NCI-H146 (cell line): ENCODE measurements around the gene TCF12.

Source experiments
- DNase-seq: peaks from one replicate; lab custom pipeline; 2025; lab: John Stamatoyannopoulos, UW

Gene TCF12

DNA sequence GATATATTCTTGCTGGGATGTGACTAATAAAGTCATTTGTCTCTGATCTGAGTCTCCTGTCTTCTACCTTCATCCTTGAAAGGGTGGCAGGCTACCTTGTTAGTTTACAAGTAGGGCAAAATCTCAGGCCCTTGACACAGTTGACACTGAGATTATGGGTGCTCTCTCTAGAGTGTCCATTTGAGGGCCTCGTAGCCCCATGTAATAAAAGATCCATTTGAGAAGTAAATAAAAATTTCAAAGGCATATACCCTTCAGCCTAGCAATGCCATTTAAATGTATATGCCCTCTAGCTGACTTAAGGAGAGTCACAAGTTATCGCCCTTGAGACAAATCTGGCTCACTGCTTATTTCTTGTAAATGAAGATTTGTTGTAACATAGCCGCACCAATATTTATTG lies 98.6 kb downstream of the TCF12 start:
- no peak for DNase-seq

DNA sequence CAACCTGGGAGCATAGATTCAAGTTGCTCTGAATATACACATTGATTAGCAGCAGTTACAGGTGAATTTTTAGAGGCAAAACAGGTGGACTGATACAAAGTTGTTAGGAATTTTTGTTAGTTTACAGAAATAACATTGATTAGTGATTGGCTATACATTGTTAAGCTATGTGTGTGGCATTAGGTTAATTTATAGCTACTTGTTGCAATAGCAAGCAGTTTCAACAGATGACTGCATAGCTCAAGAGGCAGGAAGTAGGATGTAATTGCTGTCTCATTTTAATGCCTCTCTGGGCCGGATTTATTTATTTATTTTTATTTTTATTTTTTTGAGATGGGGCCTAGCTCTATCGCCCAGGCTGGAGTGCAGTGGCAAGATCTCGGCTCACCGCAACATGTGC lies 99.7 kb downstream of the TCF12 start:
- no peak for DNase-seq

DNA sequence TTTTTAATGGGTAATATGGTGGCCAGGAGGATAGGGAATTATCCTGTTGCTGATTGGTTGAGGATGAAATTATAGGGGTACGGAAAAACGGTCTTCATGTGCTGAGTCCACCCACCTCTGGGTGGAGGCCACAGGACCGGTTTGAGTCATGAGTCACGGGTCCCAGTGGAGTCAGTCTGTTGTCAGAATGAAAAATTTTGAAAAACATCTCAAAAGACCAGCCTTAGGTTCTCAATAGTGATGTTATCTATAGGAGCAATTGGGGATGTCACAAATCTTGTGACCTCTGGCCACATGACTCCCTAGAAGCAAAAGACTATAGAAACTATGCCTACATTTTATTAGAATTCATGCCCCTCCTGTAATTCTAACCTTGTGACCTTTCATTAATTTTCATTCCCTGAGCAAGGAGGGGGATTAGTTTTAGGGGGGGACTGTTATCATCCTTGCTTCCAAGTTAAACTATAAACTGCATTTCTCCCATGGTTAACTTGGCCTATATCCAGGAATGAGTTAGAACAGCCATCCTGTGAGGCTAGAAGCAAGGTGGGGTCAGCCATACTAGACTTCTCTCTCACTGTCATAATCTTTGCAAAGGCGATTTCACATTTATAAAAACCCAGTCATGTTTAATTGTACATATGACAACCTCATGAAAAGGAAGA lies 101.2 kb downstream of the TCF12 start:
- no peak for DNase-seq

GRCh38 chr15:57025264-57025926 lies 107.0 kb downstream of the TCF12 start:
- DNase-seq: no peak

GRCh38 chr15:57026016-57026592 lies 107.7 kb downstream of the TCF12 start:
- DNase-seq: peak; percentile 11

DNA sequence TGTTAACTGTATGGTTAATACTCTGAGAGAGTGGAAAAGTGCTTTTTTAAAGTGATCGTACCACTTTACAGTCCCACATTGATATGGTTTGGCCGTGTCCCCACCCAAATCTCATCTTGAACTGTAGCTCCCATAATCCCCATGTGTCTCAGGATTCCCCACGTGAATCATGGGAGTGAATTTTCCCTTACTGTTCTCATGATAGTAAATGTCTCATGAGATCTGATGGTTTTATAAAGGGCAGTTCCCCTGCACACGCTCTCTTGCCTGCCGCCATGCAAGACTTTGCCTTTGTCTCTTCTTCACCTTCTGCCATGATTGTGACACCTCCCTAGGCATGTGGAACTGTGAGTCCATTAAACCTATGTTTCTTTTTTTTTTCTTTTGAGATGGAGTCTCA lies 109.2 kb downstream of the TCF12 start:
- DNase-seq: no peak

- DNase-seq: no peak
Measured at GRCh38 chr15:57028176-57028575, 109.7 kb downstream of the TCF12 start.

GRCh38 chr15:57030011-57030410 lies 111.6 kb downstream of the TCF12 start:
- no peak for DNase-seq

- no peak for DNase-seq
Measured at GRCh38 chr15:57031082-57031481, 112.6 kb downstream of the TCF12 start.

GRCh38 chr15:57031605-57032004 lies 113.2 kb downstream of the TCF12 start:
- DNase-seq: no peak

- no peak for DNase-seq
Measured at GRCh38 chr15:57032338-57032737, 113.9 kb downstream of the TCF12 start.

DNA sequence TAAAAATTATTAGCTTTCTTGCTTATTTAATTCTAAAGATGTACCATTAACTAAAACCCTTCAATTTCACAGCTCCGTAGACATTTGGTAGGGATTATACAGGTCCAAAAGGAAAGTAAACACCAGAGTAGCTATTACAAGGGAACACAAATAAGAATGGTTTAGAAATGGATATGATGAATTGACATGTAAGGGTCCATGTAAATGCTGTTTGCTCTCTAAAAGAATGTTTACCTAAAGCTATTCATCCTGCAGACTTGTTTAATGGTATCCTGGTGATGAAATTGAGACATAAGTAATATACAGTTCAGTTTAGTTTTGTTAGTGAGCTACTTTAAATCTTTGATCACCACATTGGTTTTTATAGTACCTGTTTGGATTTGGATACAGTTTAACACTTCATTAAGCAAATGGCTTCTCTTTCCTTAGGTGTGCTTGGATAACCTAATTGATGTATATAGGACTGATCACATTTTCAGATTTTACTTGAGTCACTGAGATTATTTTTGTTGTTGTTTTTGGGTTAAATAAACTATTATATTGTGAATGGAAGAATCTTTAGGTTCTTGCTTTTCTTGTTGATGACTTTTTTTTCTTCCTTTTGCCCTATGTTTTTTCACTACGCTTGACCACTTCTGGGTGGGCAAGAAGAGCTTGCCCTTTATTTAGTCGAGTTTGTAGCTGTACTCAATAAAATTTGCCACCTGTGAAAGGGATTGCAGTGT lies 115.4 kb downstream of the TCF12 start:
- DNase-seq: peak; percentile 45

DNA sequence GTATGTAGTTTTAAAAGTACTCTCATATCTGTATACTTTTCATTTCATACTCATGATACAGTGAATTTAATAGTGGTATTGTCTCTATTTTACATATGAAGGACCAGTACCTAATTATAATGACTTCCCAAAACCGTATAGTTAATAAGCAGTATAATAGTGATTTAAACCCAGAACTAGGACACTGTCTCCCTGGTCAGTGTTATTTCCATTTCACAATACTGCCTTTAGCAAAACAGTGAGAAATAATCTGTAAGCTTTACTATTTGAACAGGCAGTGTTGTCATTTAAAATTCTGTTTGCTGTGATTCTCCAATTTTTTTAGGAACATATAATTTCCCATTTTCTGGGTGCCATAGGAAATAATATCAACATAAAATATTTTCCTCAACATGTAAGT lies 116.2 kb downstream of the TCF12 start:
- no peak for DNase-seq

GRCh38 chr15:57035664-57036063 lies 117.2 kb downstream of the TCF12 start:
- DNase-seq: peak; percentile 3

DNA sequence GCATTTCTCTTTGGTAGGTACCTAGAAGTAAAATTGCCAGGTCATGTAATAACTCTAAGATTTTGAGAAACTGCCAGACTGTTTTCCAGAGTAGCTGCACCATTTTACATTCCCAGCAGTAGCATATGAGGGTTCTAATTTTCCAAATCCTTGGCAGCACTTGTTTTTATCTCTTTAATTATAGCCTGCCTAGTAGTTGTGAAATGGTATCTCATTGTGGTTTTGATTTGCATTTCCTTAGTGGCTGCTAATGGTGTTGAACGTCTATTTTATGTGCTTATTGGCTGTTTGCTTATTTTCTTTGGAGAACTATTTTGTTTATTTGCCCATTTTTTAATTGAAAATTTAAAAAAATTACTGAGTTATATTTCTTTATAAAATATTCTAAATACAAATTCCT lies 117.9 kb downstream of the TCF12 start:
- DNase-seq: no peak

- DNase-seq: no peak
Measured at GRCh38 chr15:57037548-57037947, 119.1 kb downstream of the TCF12 start.

DNA sequence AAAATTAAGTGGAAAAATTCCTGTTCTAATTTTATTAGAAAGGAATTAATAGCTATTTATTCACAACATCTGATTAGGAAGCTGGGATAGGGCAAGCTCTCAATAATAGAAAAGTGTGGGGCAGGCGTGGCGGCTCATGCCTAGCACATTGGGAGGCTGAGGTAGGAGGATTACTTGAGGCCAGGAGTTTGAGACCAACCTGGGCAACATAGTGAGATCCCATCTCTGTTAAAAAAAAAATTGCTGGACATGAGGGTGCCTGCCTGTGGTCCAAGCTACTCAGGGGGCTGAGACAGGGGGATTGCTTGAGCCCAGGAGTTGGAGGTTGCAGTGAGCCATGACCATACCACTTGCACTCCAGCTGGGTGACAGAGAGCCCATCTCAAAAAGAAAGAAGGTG lies 119.6 kb downstream of the TCF12 start:
- no peak for DNase-seq

DNA sequence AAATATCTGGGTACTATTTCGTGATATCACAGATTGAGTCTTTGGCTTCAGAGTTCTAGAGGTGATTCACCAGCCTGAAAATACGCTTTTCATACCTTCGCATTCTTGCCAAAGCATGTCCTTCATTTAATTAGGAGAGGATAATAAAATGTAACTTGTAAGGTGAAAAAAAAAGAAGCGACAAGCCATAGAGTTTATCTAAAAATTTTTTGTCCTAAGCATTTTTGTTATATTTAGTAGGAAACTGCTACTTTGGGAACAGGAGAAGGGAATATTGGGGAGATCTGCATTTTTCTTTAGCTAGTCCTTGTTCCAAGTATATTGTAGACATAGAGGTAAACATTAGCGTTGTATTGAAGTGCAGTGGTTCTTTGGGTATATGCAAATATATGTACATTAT lies 120.1 kb downstream of the TCF12 start:
- no peak for DNase-seq

DNA sequence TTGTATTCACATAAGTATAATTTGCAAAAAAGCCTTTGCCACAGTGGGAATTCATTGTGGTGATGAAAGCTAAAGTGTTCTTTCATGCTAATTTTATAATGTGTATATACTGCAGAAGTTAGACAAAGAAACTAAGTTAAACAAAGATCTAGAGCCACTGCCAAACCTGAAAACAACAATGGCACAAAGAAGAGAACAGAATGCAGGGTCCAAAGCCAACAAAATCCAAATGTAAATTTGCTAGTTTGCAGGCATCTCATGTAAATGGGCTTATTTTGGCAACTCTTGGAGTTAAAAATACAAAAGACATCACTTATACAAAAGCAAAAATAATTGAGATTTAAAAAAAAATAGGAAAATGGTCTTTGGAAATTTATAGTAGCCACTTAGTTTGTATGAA lies 123.0 kb downstream of the TCF12 start:
- DNase-seq: no peak

DNA sequence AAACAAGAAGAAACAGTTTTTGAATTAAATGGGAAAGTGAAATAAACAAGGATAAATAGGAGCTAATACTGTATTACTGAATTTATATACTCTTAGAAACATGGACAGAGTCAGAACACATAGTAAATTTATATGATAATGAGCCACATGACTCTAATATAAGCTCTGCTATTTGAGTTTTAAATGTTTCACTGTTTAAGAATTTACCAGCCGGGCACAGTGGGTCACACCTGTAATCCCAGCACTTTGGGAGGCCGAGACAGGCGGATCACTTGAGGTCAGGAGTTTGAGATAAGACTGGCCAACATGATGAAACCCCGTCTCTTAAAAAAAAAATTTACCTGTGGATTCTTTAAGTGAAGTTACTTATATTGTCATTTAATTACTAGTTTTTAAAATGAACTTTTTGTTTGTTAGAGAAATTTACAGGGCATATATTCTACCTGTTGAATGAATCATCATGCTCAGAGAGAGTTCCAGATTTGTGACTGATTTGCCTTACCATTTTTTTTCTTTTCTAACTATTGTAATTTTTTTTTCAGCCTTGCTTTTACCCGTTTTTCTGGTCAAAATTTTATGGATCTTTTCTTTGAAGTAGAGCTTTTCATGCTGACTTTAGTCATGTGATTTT lies 125.7 kb downstream of the TCF12 start:
- no peak for DNase-seq

DNA sequence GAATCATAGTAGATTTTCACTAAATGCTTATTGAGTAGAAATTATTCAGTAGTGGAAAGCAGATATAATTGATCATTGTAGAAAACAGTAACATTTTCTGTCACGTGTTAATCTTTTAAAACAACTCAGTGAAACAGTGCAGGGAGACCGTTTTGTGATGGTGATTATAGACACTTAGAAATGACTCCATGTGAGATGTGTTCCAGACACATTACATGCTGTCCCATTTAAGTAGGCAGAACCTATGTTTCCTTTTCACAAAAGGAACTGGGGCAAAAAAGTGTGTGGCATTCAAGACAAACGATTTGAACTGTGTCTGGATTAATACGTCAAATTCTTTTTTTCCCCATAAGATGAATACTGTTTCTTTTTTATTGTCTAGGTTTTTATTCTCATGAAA lies 126.5 kb downstream of the TCF12 start:
- DNase-seq: no peak

DNA sequence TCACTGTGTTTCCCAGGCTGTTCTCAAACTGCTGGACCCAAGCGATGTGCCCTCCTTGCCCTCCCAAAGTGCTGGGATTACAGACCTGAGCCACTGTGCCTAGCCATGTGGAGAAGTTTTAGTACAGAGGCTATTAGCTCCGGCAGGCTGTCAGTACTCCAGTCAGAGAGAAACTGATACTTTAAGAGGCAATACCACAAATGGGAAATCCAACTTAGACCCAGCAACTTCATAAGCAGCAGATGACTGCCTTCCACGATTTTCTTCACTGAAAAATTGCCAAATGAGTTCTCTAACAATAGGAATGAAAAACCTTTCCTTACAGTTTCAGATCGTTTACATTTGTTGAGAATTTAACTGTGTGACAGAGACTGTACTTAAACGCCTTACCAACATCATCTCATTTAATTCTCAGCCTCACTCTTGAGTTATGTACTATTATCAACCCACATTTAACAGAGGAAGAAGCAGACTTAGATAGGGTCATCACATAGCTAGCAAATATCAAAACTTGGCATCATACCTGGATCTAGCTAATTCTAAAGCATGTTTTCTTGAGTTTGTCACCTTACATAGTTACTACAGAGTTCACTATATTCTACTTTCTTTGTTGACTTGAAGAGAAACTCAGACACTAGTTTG lies 127.4 kb downstream of the TCF12 start:
- DNase-seq: no peak
